HepG2 (cell line): ENCODE measurements around the gene PIGV. TPM values are rescaled to one million over a fixed set of nuclear protein-coding genes. Genes with fewer than 3 reads are reported as not detected.

Experiments
- ETV5 ChIP-seq: IDR thresholded peaks from 2 replicates; pipeline ENCODE4 v1.6.1; 2018; ENCODE audit warnings: missing biosample characterization, missing genetic modification reagents, inconsistent platforms, borderline replicate concordance
- ETV6 ChIP-seq: sonication (generic); formaldehyde crosslinking; conservative IDR thresholded peaks from 2 replicates; pipeline ENCODE4 v1.4.0; 2020; ENCODE audit warnings: missing genetic modification reagents
- KDM1A ChIP-seq: IDR thresholded peaks from 2 replicates; pipeline ENCODE4 v1.6.1; 2016; ENCODE audit warnings: missing compliant biosample characterization
- KLF9 ChIP-seq: IDR thresholded peaks from 2 replicates; pipeline ENCODE4 v1.6.1; 2016; ENCODE audit warnings: low read depth
- RELA ChIP-seq: sonication (generic); formaldehyde crosslinking; IDR thresholded peaks from 2 replicates; pipeline ENCODE4 v1.4.0; 2020; ENCODE audit warnings: missing genetic modification reagents
- SIX4 ChIP-seq: sonication (generic); formaldehyde crosslinking; IDR thresholded peaks from 2 replicates; pipeline ENCODE4 v1.4.0; 2020; ENCODE audit warnings: missing genetic modification reagents
- SNRNP70 ChIP-seq: fragments of 200-400 bp; formaldehyde crosslinking; IDR thresholded peaks from 2 replicates; pipeline ENCODE4 v1.6.1; 2017; ENCODE audit warnings: mild to moderate bottlenecking, low read depth, low read length, moderate library complexity
- TP53 ChIP-seq: sonication (generic); formaldehyde crosslinking; conservative IDR thresholded peaks from 2 replicates; pipeline ENCODE4 v1.4.0; 2020; ENCODE audit warnings: missing genetic modification reagents
- ZBTB38 ChIP-seq: sonication (generic); formaldehyde crosslinking; IDR thresholded peaks from 2 replicates; pipeline ENCODE4 v1.5.1; 2020; ENCODE audit warnings: mild to moderate bottlenecking, missing genetic modification reagents
- ZNF33B ChIP-seq: sonication (generic); formaldehyde crosslinking; IDR thresholded peaks from 2 replicates; pipeline ENCODE4 v1.5.1; 2020; ENCODE audit warnings: mild to moderate bottlenecking, missing genetic modification reagents
- ZNF460 ChIP-seq: sonication (generic); formaldehyde crosslinking; IDR thresholded peaks from 2 replicates; pipeline ENCODE4 v1.5.1; 2020; ENCODE audit warnings: missing genetic modification reagents, mild to moderate bottlenecking, borderline replicate concordance
- ZNF496 ChIP-seq: sonication (generic); formaldehyde crosslinking; IDR thresholded peaks from 2 replicates; pipeline ENCODE4 v1.8.1; 2023; ENCODE audit warnings: mild to moderate bottlenecking, moderate library complexity, missing genetic modification reagents; ENCODE audit not compliant: insufficient replicate concordance
- ZNF556 ChIP-seq: sonication (generic); formaldehyde crosslinking; IDR thresholded peaks from 2 replicates; pipeline ENCODE4 v1.4.0; 2020; ENCODE audit warnings: mild to moderate bottlenecking, missing genetic modification reagents, borderline replicate concordance
- polyA plus RNA-seq, 8 experiments: library from polyadenylated mRNA; depleted of rRNA in 3 of 8; stranded (reverse) in 7 of 8; unstranded in 1 of 8; fragments of >200 nt; fragmentation: Illumina TruSeq in 4 of 8; extraction: Trizol in 4 of 8; gene quantifications; 2 replicates each; pipeline versions ENCODE4 v1.2.1 to v1.2.3, GENCODE V29; 2011 to 2016; ENCODE audit warnings: low read depth in 4 of 8, missing spikeins in 1 of 8, mixed read lengths in 1 of 8; ENCODE audit not compliant: insufficient read depth in 1 of 8
- total RNA-seq, 5 experiments: library from RNA; depleted of rRNA; stranded (reverse); fragments of >200 nt; fragmentation: Illumina TruSeq; extraction: Trizol; gene quantifications; 2 replicates each; pipeline ENCODE4 v1.2.3, GENCODE V29; 2016; ENCODE audit warnings: low read depth in 1 of 5
- TF ChIP-seq, protein P1 (sequence below), 2 experiments: sonication (generic) in 1 of 2; formaldehyde crosslinking in 1 of 2; IDR thresholded peaks; 2 replicates each; pipeline versions ENCODE4 v1.4.0 to v1.6.1; 2016 to 2020; ENCODE audit warnings: borderline replicate concordance in 1 of 2, low read depth in 1 of 2, mild to moderate bottlenecking in 1 of 2, missing genetic modification reagents in 1 of 2
- TF ChIP-seq, protein P2 (sequence below): sonication (generic); formaldehyde crosslinking; IDR thresholded peaks from 2 replicates; pipeline ENCODE4 v1.5.0; 2020; ENCODE audit warnings: mild to moderate bottlenecking, missing genetic modification reagents, borderline replicate concordance
- TF ChIP-seq, protein P3 (sequence below): sonication (generic); formaldehyde crosslinking; IDR thresholded peaks from 2 replicates; pipeline ENCODE4 v1.5.1; 2020; ENCODE audit warnings: missing genetic modification reagents, mild to moderate bottlenecking, borderline replicate concordance
- TF ChIP-seq, protein P4 (sequence below): sonication (generic); formaldehyde crosslinking; IDR thresholded peaks from 2 replicates; pipeline ENCODE4 v1.4.0; 2020; ENCODE audit warnings: missing genetic modification reagents, borderline replicate concordance

The PIGV gene
- total and polyA plus RNA-seq, 2 of the 13 experiments (the other 11 are each of a cell fraction or from before 2014, with no cell fraction given) = 13.5 to 22.7 TPM

DNA sequence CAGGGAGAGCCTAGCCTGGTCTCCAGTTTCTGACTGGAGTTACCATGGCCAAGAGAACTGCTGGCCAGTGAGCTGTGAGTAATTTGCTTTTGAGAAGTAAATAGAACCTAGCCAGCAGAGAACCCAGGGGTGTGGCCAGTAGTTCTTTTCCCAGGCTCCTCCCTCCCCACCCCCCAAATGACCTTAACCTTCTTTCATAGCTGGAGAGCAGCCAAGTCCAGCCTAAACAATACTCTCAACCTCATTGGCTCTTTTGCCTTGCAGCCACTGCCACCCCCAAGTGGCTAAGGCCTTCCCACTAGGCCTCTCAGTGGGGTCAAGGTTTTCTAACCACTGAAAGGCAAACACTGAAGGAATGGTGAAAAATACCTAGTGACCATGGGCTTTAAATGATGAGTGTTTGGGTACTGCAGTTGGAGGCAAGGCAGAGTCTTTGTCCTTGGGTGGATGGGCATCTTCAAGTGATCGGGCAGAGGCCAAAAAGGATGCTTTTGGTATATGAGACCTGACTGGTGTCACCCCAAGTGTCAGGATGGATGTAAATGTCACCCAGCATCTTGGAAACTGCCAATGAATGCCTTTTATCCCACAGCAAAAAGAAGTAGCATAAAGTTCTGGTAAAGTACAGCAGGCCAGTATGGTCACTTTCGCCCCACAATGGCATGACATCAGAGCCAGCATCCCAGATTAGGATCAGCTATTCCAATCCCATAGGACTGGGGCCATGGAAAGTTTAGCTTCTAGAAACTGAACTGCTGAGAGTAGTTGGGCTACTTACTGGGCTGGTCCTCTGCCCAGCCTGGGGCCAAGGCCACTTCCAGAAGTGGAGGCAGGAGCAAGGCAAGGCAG, 3.5 kb upstream of the PIGV start (continued):
- TF ChIP-seq SIX4 (CRISPR knock-in tag) (no peak), KLF9 (no peak), TP53 (CRISPR knock-in tag) (no peak), RELA (CRISPR knock-in tag) (no peak), ZNF33B (CRISPR knock-in tag) (no peak), SNRNP70 (no peak), ZNF460 (CRISPR knock-in tag) (no peak), ETV5 (CRISPR knock-in tag) (no peak; the same call in 1 of the 2 replicates), KDM1A (peak; percentile 41; the same call in 1 of the 2 replicates), ZBTB38 (CRISPR knock-in tag) (no peak; the same call in 1 of the 2 replicates), ETV6 (no peak), ZNF556 (CRISPR knock-in tag) (no peak; the same call in 1 of the 2 replicates), ZNF496 (CRISPR knock-in tag) (no peak)
- TF ChIP-seq, protein P1, sequence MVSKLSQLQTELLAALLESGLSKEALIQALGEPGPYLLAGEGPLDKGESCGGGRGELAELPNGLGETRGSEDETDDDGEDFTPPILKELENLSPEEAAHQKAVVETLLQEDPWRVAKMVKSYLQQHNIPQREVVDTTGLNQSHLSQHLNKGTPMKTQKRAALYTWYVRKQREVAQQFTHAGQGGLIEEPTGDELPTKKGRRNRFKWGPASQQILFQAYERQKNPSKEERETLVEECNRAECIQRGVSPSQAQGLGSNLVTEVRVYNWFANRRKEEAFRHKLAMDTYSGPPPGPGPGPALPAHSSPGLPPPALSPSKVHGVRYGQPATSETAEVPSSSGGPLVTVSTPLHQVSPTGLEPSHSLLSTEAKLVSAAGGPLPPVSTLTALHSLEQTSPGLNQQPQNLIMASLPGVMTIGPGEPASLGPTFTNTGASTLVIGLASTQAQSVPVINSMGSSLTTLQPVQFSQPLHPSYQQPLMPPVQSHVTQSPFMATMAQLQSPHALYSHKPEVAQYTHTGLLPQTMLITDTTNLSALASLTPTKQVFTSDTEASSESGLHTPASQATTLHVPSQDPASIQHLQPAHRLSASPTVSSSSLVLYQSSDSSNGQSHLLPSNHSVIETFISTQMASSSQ (IDR thresholded peaks at IDR 0.05; ENCODE audit: low read depth) = peak; percentile 20; the same call in 1 of the 2 replicates
- TF ChIP-seq, protein P1 (CRISPR knock-in tag; IDR thresholded peaks at IDR 0.05; ENCODE audit: borderline replicate concordance) = no peak; the same call in 1 of the 2 replicates
- TF ChIP-seq, protein P2, sequence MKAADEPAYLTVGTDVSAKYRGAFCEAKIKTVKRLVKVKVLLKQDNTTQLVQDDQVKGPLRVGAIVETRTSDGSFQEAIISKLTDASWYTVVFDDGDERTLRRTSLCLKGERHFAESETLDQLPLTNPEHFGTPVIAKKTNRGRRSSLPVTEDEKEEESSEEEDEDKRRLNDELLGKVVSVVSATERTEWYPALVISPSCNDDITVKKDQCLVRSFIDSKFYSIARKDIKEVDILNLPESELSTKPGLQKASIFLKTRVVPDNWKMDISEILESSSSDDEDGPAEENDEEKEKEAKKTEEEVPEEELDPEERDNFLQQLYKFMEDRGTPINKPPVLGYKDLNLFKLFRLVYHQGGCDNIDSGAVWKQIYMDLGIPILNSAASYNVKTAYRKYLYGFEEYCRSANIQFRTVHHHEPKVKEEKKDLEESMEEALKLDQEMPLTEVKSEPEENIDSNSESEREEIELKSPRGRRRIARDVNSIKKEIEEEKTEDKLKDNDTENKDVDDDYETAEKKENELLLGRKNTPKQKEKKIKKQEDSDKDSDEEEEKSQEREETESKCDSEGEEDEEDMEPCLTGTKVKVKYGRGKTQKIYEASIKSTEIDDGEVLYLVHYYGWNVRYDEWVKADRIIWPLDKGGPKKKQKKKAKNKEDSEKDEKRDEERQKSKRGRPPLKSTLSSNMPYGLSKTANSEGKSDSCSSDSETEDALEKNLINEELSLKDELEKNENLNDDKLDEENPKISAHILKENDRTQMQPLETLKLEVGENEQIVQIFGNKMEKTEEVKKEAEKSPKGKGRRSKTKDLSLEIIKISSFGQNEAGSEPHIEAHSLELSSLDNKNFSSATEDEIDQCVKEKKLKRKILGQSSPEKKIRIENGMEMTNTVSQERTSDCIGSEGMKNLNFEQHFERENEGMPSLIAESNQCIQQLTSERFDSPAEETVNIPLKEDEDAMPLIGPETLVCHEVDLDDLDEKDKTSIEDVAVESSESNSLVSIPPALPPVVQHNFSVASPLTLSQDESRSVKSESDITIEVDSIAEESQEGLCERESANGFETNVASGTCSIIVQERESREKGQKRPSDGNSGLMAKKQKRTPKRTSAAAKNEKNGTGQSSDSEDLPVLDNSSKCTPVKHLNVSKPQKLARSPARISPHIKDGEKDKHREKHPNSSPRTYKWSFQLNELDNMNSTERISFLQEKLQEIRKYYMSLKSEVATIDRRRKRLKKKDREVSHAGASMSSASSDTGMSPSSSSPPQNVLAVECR (CRISPR knock-in tag) = peak; percentile 67; the same call in 1 of the 2 replicates
- TF ChIP-seq, protein P3, sequence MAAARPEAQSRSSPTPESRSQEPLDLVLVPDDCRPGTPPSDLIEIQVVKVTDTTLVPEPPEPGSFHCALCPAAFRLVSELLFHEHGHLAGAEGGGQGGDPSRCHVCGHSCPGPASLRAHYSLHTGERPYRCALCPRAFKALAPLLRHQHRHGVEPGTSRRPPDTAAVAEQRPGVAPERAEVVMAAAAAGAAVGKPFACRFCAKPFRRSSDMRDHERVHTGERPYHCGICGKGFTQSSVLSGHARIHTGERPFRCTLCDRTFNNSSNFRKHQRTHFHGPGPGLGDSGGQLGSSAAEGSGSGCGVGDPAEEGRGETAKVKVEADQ (CRISPR knock-in tag) = no peak
- TF ChIP-seq, protein P4, sequence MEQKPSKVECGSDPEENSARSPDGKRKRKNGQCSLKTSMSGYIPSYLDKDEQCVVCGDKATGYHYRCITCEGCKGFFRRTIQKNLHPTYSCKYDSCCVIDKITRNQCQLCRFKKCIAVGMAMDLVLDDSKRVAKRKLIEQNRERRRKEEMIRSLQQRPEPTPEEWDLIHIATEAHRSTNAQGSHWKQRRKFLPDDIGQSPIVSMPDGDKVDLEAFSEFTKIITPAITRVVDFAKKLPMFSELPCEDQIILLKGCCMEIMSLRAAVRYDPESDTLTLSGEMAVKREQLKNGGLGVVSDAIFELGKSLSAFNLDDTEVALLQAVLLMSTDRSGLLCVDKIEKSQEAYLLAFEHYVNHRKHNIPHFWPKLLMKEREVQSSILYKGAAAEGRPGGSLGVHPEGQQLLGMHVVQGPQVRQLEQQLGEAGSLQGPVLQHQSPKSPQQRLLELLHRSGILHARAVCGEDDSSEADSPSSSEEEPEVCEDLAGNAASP (CRISPR knock-in tag) = peak; percentile 90; the same call in 1 of the 2 replicates
